Breast epithelium (tissue), 4 donors: ENCODE data around the gene FHIT. TPM values are rescaled to one million over a fixed set of nuclear protein-coding genes. Genes with fewer than 3 reads are reported as not detected.
A peak's percentile ranks its signal among the peaks of the same experiment; 100 is the strongest.
"Not testable (repeated sequence)": the region's sequence is repeated elsewhere in the genome, so short reads cannot be mapped to it uniquely, and the experiment has no call there.

Experiments
- DNase-seq, 2 donors: peaks; one replicate each; pipeline ENCODE4 v3.0.0-alpha.2; 2019; ENCODE audit warnings: low spot score in 2 of 2
- H3K27ac ChIP-seq, 2 donors: fragments of 200-600 bp; sonication (generic) in 1 of 2; one replicate each; pipeline ENCODE4 v1.5.1; 2016 to 2019; ENCODE audit warnings: mild to moderate bottlenecking in 1 of 2
- H3K27me3 ChIP-seq, 2 donors: fragments of 200-600 bp; sonication (generic) in 1 of 2; one replicate each; pipeline versions ENCODE4 v1.5.1 to v1.6.0; 2017 to 2019; ENCODE audit warnings: control low read depth in 1 of 2, mild to moderate bottlenecking in 1 of 2
- H3K36me3 ChIP-seq: fragments of 200-600 bp; one replicate; pipeline ENCODE4 v1.5.1; 2019
- H3K4me1 ChIP-seq, 2 donors: fragments of 200-600 bp; sonication (generic); one replicate each; pipeline ENCODE4 v1.5.1; 2016 to 2019; ENCODE audit warnings: control low read depth in 1 of 2
- H3K4me3 ChIP-seq, 3 donors: fragments of 200-600 bp; sonication (generic); 1 replicate in 2 of 3; 2 replicates in 1 of 3; pipeline ENCODE4 v1.5.1; 2016 to 2019; ENCODE audit warnings: mild to moderate bottlenecking in 3 of 3, moderate library complexity in 2 of 3
- H3K9me3 ChIP-seq, 2 donors: fragments of 200-600 bp; sonication (generic) in 1 of 2; one replicate each; pipeline ENCODE4 v1.5.1; 2016 to 2019; ENCODE audit warnings: control low read depth in 1 of 2
- POLR2A ChIP-seq: fragments of 450-650 bp; IDR thresholded peaks from one replicate; pipeline ENCODE4 v1.6.1; 2016; ENCODE audit warnings: antibody characterized with exemption, mild to moderate bottlenecking, moderate library complexity
- POLR2AphosphoS5 ChIP-seq, 3 donors: sonication (generic); formaldehyde crosslinking; IDR thresholded peaks; one replicate each; pipeline ENCODE4 v1.6.1; 2017; ENCODE audit warnings: antibody characterized with exemption in 3 of 3
- intact Hi-C: fragments of 100-400 bp; cut with DNase I; formaldehyde crosslinking; loops from one replicate; pipeline ENCODE4 v1.15.1; 2023; ENCODE audit warnings: low total_unique reads
- total RNA-seq, 3 donors: library from RNA; depleted of rRNA; stranded (reverse); fragments of >200 nt; gene quantifications; one replicate each; pipeline ENCODE4 v1.1.0, GENCODE V29; 2016
- TF ChIP-seq, protein P1 (sequence below), 3 donors: fragments of 450-650 bp; IDR thresholded peaks; one replicate each; pipeline ENCODE4 v1.5.1; 2016 to 2017; ENCODE audit warnings: antibody characterized with exemption in 3 of 3, mild to moderate bottlenecking in 3 of 3, moderate library complexity in 3 of 3

Gene FHIT
- total RNA-seq, 3 donors from 2014 or later, result 9.0 to 19.2 (median 17.7) TPM

GRCh38 chr3:60998858-60999257 is 252.4 kb downstream of the FHIT start:
- TF ChIP-seq POLR2AphosphoS5 (IDR thresholded peaks at IDR 0.05) (no peak), POLR2A (no peak)
- TF ChIP-seq, protein P1, sequence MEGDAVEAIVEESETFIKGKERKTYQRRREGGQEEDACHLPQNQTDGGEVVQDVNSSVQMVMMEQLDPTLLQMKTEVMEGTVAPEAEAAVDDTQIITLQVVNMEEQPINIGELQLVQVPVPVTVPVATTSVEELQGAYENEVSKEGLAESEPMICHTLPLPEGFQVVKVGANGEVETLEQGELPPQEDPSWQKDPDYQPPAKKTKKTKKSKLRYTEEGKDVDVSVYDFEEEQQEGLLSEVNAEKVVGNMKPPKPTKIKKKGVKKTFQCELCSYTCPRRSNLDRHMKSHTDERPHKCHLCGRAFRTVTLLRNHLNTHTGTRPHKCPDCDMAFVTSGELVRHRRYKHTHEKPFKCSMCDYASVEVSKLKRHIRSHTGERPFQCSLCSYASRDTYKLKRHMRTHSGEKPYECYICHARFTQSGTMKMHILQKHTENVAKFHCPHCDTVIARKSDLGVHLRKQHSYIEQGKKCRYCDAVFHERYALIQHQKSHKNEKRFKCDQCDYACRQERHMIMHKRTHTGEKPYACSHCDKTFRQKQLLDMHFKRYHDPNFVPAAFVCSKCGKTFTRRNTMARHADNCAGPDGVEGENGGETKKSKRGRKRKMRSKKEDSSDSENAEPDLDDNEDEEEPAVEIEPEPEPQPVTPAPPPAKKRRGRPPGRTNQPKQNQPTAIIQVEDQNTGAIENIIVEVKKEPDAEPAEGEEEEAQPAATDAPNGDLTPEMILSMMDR (IDR thresholded peaks at IDR 0.05), result no peak
- H3K4me3 ChIP-seq, result no peak overlapping the region
- intact Hi-C loops, result no loop called here
- no peaks in the 10 kb centered on the region for H3K9me3 ChIP-seq
- no peaks in the 10 kb centered on the region for H3K4me1 ChIP-seq
- H3K36me3 ChIP-seq, result no peaks in the 10 kb centered on the region
- H3K27ac ChIP-seq, result no peak overlapping the region
- H3K27me3 ChIP-seq, result no peaks in the 10 kb centered on the region
- no peak for DNase-seq

DNA sequence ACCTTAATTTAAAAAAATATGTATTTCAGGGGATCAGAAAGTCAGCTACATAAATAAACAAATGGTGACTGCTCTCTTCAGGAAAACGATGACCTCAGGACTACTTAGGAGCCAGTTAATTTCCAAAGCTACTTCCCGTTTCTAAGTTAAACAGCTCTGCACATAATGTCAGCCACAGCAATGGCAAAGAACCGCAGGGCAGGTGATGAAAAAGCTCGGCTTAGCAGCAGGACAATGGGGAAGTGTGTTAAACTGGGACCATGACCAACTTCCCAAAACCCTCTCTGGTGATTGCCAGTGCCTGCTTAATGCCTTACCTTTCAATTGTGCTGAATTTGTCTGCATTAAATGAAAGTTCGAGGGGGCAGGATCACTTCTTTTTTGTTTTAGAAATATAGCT is 258.9 kb downstream of the FHIT start:
- Histone ChIP-seq H3K27me3 (no peaks in the 10 kb centered on the region), H3K4me3 (no peak overlapping the region), H3K36me3 (no peaks in the 10 kb centered on the region), H3K9me3 (no peaks in the 10 kb centered on the region), H3K4me1 (no peaks in the 10 kb centered on the region), H3K27ac (peak overlapping the region in 1 of 2 donors; percentile 64)
- peak in 1 of 3 donors; percentile 26 for TF ChIP-seq POLR2AphosphoS5 (IDR thresholded peaks at IDR 0.05)
- TF ChIP-seq POLR2A, result no peak
- peak in 1 of 2 donors; percentile 71 for DNase-seq
- intact Hi-C loops, result no loop called here

- DNase-seq, result no peak
- H3K4me1 ChIP-seq, result no peaks in the 10 kb centered on the region
- H3K27ac ChIP-seq, result no peak overlapping the region
- H3K9me3 ChIP-seq, result no peaks in the 10 kb centered on the region
- H3K36me3 ChIP-seq, result no peaks in the 10 kb centered on the region
- TF ChIP-seq POLR2A, result no peak
- no peak for TF ChIP-seq POLR2AphosphoS5 (IDR thresholded peaks at IDR 0.05)
- TF ChIP-seq, protein P1 (IDR thresholded peaks at IDR 0.05), result no peak
- H3K27me3 ChIP-seq, result no peaks in the 10 kb centered on the region
- intact Hi-C loops, result no loop called here
- H3K4me3 ChIP-seq, result no peak overlapping the region
Observed at GRCh38 chr3:60990442-60990730, 260.9 kb downstream of the FHIT start.

- Histone ChIP-seq H3K4me3 (no peak overlapping the region), H3K9me3 (no peaks in the 10 kb centered on the region), H3K27ac (no peak overlapping the region), H3K36me3 (no peaks in the 10 kb centered on the region), H3K4me1 (no peaks in the 10 kb centered on the region), H3K27me3 (no peaks in the 10 kb centered on the region)
- TF ChIP-seq POLR2AphosphoS5 (IDR thresholded peaks at IDR 0.05), result no peak
- TF ChIP-seq, protein P1 (IDR thresholded peaks at IDR 0.05), result no peak
- TF ChIP-seq POLR2A, result no peak
- DNase-seq, result no peak
- intact Hi-C loops, result no loop called here
Observed at GRCh38 chr3:60989626-60990441, 261.4 kb downstream of the FHIT start.

DNA sequence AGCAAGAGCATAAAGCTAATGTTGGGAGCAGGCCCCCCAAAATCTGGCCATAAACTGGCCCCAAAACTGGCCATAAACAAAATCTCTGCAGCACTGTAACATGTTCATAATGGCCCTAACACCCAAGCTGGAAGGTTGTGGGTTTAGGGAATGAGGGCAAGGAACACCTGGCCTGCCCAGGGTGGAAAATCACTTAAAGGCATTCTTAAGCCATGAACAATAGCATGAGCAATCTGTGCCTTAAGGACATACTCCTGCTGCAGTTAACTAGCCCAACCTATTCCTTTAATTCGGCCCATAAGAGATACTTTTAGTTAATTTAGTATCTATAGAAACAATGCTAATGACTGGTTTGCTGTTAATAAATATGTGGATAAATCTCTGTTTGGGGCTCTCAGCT is 264.1 kb downstream of the FHIT start:
- H3K9me3 ChIP-seq, H3K4me3 ChIP-seq, intact Hi-C loops: not testable (repeated sequence)

GRCh38 chr3:60986552-60986951 is 264.7 kb downstream of the FHIT start:
- TF ChIP-seq, protein P1 (IDR thresholded peaks at IDR 0.05), result no peak
- TF ChIP-seq POLR2A (no peak), POLR2AphosphoS5 (IDR thresholded peaks at IDR 0.05) (no peak)
- Histone ChIP-seq H3K4me1 (no peaks in the 10 kb centered on the region), H3K27me3 (no peaks in the 10 kb centered on the region), H3K4me3 (no peak overlapping the region), H3K36me3 (no peaks in the 10 kb centered on the region), H3K9me3 (no peaks in the 10 kb centered on the region), H3K27ac (no peak overlapping the region)
- intact Hi-C loops, result no loop called here
- DNase-seq, result no peak

More for the DNA sequence above, 264.1 kb downstream of the FHIT start:
- H3K4me1 ChIP-seq, H3K27ac ChIP-seq, H3K27me3 ChIP-seq, H3K36me3 ChIP-seq, DNase-seq: not testable (repeated sequence)
